Neural progenitor cell (in vitro differentiated cells): Measurements from ENCODE around the gene TAC3.
"Not testable (repeated sequence)": the region's sequence is repeated elsewhere in the genome, so short reads cannot be mapped to it uniquely, and the experiment has no call there.

Experiments
- EZH2 ChIP-seq: fragments of 200-600 bp; sonication (generic); IDR thresholded peaks from 2 replicates; pipeline ENCODE4 v1.6.1; 2017; ENCODE audit warnings: antibody characterized with exemption, mild to moderate bottlenecking, moderate library complexity
- EZH2phosphoT487 ChIP-seq: fragments of 200-600 bp; sonication (generic); IDR thresholded peaks from 2 replicates; pipeline ENCODE4 v1.6.1; 2017; ENCODE audit warnings: antibody characterized with exemption
- TF ChIP-seq, protein P1 (sequence below): fragments of 200-600 bp; sonication (generic); IDR thresholded peaks from 2 replicates; pipeline ENCODE4 v1.5.1; 2017; ENCODE audit warnings: antibody characterized with exemption, mild to moderate bottlenecking

- not testable (repeated sequence) for TF ChIP-seq EZH2, EZH2phosphoT487
- TF ChIP-seq, protein P1, sequence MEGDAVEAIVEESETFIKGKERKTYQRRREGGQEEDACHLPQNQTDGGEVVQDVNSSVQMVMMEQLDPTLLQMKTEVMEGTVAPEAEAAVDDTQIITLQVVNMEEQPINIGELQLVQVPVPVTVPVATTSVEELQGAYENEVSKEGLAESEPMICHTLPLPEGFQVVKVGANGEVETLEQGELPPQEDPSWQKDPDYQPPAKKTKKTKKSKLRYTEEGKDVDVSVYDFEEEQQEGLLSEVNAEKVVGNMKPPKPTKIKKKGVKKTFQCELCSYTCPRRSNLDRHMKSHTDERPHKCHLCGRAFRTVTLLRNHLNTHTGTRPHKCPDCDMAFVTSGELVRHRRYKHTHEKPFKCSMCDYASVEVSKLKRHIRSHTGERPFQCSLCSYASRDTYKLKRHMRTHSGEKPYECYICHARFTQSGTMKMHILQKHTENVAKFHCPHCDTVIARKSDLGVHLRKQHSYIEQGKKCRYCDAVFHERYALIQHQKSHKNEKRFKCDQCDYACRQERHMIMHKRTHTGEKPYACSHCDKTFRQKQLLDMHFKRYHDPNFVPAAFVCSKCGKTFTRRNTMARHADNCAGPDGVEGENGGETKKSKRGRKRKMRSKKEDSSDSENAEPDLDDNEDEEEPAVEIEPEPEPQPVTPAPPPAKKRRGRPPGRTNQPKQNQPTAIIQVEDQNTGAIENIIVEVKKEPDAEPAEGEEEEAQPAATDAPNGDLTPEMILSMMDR = not testable (repeated sequence)
Measured at GRCh38 chr12:57022324-57022723, 6.0 kb upstream of the TAC3 start.
